ENCODE measurements around the gene USP19. TPM values are rescaled to one million over a fixed set of nuclear protein-coding genes. Genes with fewer than 3 reads are reported as not detected.
A peak's percentile ranks its signal among the peaks of the same experiment; 100 is the strongest.

USP19 gene
- 39.2 and 41.2 TPM in 2 replicates for total RNA-seq (2014; rRNA removed; shearing (Covaris generic))

- peak; percentile 86 to 88 for DNase-seq
- H3K9me3 ChIP-seq (replicated peaks) = no peaks in the 10 kb centered on the region
- H3K4me1 ChIP-seq = no peaks in the 10 kb centered on the region
- peaks cover 19% of the 10 kb centered on the region; the same call in 1 of the 2 replicates for H3K36me3 ChIP-seq
- peak within 1 kb of the TSS; percentile 75 for H3K4me3 ChIP-seq
- H3K27ac ChIP-seq = peak within 1 kb of the TSS; percentile 66
- no peaks in the 10 kb centered on the region for H3K27me3 ChIP-seq
Observed at GRCh38 chr3:49120438-49121131, at the start of gene USP19. TSS of gene USP19 (minus strand) at chr3:49120823. CDS start at chr3:49119145, 1,678 bp downstream.

- Histone ChIP-seq H3K4me1 (peaks cover 9% of the 10 kb centered on the region), H3K9me3 (replicated peaks) (no peaks in the 10 kb centered on the region), H3K4me3 (peak overlapping the region; percentile 88), H3K27me3 (no peaks in the 10 kb centered on the region), H3K36me3 (peaks cover 12% of the 10 kb centered on the region), H3K27ac (no peak overlapping the region)
- DNase-seq = no peak
Observed at GRCh38 chr3:49166752-49167556, 46.3 kb upstream of the USP19 start.

- Histone ChIP-seq H3K4me3 (peak within 1 kb of the TSS; percentile 88), H3K27ac (peak within 1 kb of the TSS; percentile 57), H3K27me3 (no peaks in the 10 kb centered on the region), H3K4me1 (peaks cover 9% of the 10 kb centered on the region), H3K9me3 (replicated peaks) (no peaks in the 10 kb centered on the region), H3K36me3 (peaks cover 12% of the 10 kb centered on the region)
- peak; percentile 81 for DNase-seq
Observed at GRCh38 chr3:49165771-49166751, 45.4 kb upstream of the USP19 start, which contains the start of gene CCDC71. TSS of gene CCDC71 (minus strand) at chr3:49166331. CDS start at chr3:49164208, 2,123 bp downstream.

- Histone ChIP-seq H3K4me1 (peaks cover 9% of the 10 kb centered on the region), H3K27me3 (no peaks in the 10 kb centered on the region), H3K9me3 (replicated peaks) (no peaks in the 10 kb centered on the region), H3K27ac (peak overlapping the region; percentile 57), H3K36me3 (peaks cover 12% of the 10 kb centered on the region), H3K4me3 (peak overlapping the region; percentile 88)
- DNase-seq = no peak
Observed at GRCh38 chr3:49164983-49165720, 44.5 kb upstream of the USP19 start.

GRCh38 chr3:49163609-49164008 lies 43.0 kb upstream of the USP19 start:
- Histone ChIP-seq H3K27me3 (no peaks in the 10 kb centered on the region), H3K36me3 (peaks cover 12% of the 10 kb centered on the region), H3K4me3 (no peak overlapping the region), H3K27ac (no peak overlapping the region), H3K4me1 (peaks cover 9% of the 10 kb centered on the region), H3K9me3 (replicated peaks) (no peaks in the 10 kb centered on the region)
- DNase-seq = no peak

- DNase-seq = no peak
- H3K27me3 ChIP-seq = no peaks in the 10 kb centered on the region
- no peak overlapping the region for H3K4me3 ChIP-seq
- H3K27ac ChIP-seq = no peak overlapping the region
- H3K4me1 ChIP-seq = peaks cover 9% of the 10 kb centered on the region
- H3K9me3 ChIP-seq (replicated peaks) = no peaks in the 10 kb centered on the region
- peaks cover 12% of the 10 kb centered on the region for H3K36me3 ChIP-seq
Observed at GRCh38 chr3:49162751-49163419, 42.3 kb upstream of the USP19 start.

- Histone ChIP-seq H3K4me1 (peaks cover 17% of the 10 kb centered on the region), H3K4me3 (no peak overlapping the region), H3K36me3 (peaks cover 12% of the 10 kb centered on the region), H3K9me3 (replicated peaks) (no peaks in the 10 kb centered on the region), H3K27ac (no peak overlapping the region), H3K27me3 (no peaks in the 10 kb centered on the region)
- DNase-seq = no peak
Observed at GRCh38 chr3:49161808-49162530, 41.3 kb upstream of the USP19 start.

- H3K27me3 ChIP-seq = no peaks in the 10 kb centered on the region
- no peaks in the 10 kb centered on the region for H3K9me3 ChIP-seq (replicated peaks)
- peaks cover 12% of the 10 kb centered on the region for H3K36me3 ChIP-seq
- H3K27ac ChIP-seq = no peak overlapping the region
- H3K4me3 ChIP-seq = no peak overlapping the region
- peaks cover 15% of the 10 kb centered on the region for H3K4me1 ChIP-seq
- no peak for DNase-seq
Observed at GRCh38 chr3:49161197-49161596, 40.6 kb upstream of the USP19 start.

- Histone ChIP-seq H3K27me3 (no peaks in the 10 kb centered on the region), H3K27ac (no peak overlapping the region), H3K4me1 (peaks cover 11% of the 10 kb centered on the region), H3K4me3 (no peak overlapping the region), H3K36me3 (peaks cover 7% of the 10 kb centered on the region), H3K9me3 (replicated peaks) (no peaks in the 10 kb centered on the region)
- DNase-seq = no peak
Observed at GRCh38 chr3:49158792-49159191, 38.2 kb upstream of the USP19 start.

- DNase-seq = peak in 1 of 2 experiments; percentile 19
- H3K27me3 ChIP-seq = no peaks in the 10 kb centered on the region
- H3K36me3 ChIP-seq = peaks cover under 1% of the 10 kb centered on the region
- H3K4me1 ChIP-seq = peaks cover 11% of the 10 kb centered on the region
- H3K27ac ChIP-seq = no peak overlapping the region
- no peak overlapping the region for H3K4me3 ChIP-seq
- no peaks in the 10 kb centered on the region for H3K9me3 ChIP-seq (replicated peaks)
Observed at GRCh38 chr3:49158103-49158709, 37.6 kb upstream of the USP19 start.

- Histone ChIP-seq H3K4me3 (no peak overlapping the region), H3K4me1 (peaks cover 11% of the 10 kb centered on the region), H3K27me3 (no peaks in the 10 kb centered on the region), H3K9me3 (replicated peaks) (no peaks in the 10 kb centered on the region), H3K36me3 (no peaks in the 10 kb centered on the region), H3K27ac (no peak overlapping the region)
- DNase-seq = no peak
Observed at GRCh38 chr3:49157289-49157688, 36.7 kb upstream of the USP19 start.

GRCh38 chr3:49153349-49153912 lies 32.8 kb upstream of the USP19 start:
- no peaks in the 10 kb centered on the region for H3K36me3 ChIP-seq
- no peaks in the 10 kb centered on the region for H3K9me3 ChIP-seq (replicated peaks)
- H3K4me3 ChIP-seq = no peak overlapping the region
- peaks cover 11% of the 10 kb centered on the region for H3K4me1 ChIP-seq
- H3K27me3 ChIP-seq = no peaks in the 10 kb centered on the region
- no peak for DNase-seq
- H3K27ac ChIP-seq = no peak overlapping the region

Data from SJCRH30 (cell line).